IMR-90 (cell line): ENCODE data around the gene ARF6. TPM values are rescaled to one million over a fixed set of nuclear protein-coding genes. Genes with fewer than 3 reads are reported as not detected.

Experiments used
- ATAC-seq: fragments of 200-7000 bp; cut with Tn5 transposase; 2 replicates; pipeline ENCODE4 v1.9.1; 2020; ENCODE audit warnings: low read depth, mild to moderate bottlenecking, moderate library complexity
- BruUV-seq: library from RNA; stranded (reverse); fragments of 400-500 nt; replicated peaks from 2 replicates; lab custom pipeline; 2021; lab: Mats Ljungman, UMichigan
- CTCF ChIA-PET: fragments of 300-600 bp; formaldehyde crosslinking; extraction: SDS; loops from one replicate; lab custom pipeline; 2021; ENCODE audit warnings: antibody characterized with exemption; lab: Yijun Ruan, JAX
- POLR2A ChIA-PET: fragments of 300-600 bp; sonication (Branson Sonifier 250); formaldehyde crosslinking; loops from one replicate; lab custom pipeline; 2022; ENCODE audit warnings: antibody characterized with exemption; ENCODE audit not compliant: unreplicated experiment; lab: Charles Lee
- DNase-seq: peaks from one replicate; pipeline ENCODE4 v3.0.0; 2013
- H2AFZ ChIP-seq: replicated peaks from 2 replicates; pipeline ENCODE3; 2013; ENCODE audit warnings: low read length, mild to moderate bottlenecking; ENCODE audit not compliant: poor library complexity
- H2AK5ac ChIP-seq: 2 replicates; pipeline ENCODE4 v1.6.1; 2013; ENCODE audit warnings: low read depth, low read length, inconsistent platforms
- H2AK9ac ChIP-seq: replicated peaks from 2 replicates; pipeline ENCODE3; 2013; ENCODE audit warnings: mild to moderate bottlenecking, low read depth, low read length, moderate library complexity; ENCODE audit not compliant: poor library complexity
- H2BK120ac ChIP-seq: 2 replicates; pipeline ENCODE4 v1.6.1; 2013; ENCODE audit warnings: low read depth, low read length, inconsistent platforms
- H2BK15ac ChIP-seq: 3 replicates; pipeline ENCODE4 v1.6.1; 2013; ENCODE audit warnings: low read depth, low read length, inconsistent platforms
- H2BK20ac ChIP-seq: 2 replicates; pipeline ENCODE4 v1.6.1; 2013; ENCODE audit warnings: low read depth, mild to moderate bottlenecking, inconsistent platforms, low read length, moderate library complexity
- H2BK5ac ChIP-seq: 2 replicates; pipeline ENCODE4 v1.6.1; 2013; ENCODE audit warnings: mild to moderate bottlenecking, low read depth, low read length, inconsistent platforms; ENCODE audit not compliant: poor library complexity, severe bottlenecking
- H3K14ac ChIP-seq: replicated peaks from 2 replicates; pipeline ENCODE4 v1.6.1; 2013; ENCODE audit warnings: low read depth, low read length, inconsistent platforms
- H3K18ac ChIP-seq: 2 replicates; pipeline ENCODE4 v1.6.1; 2013; ENCODE audit warnings: low read depth, low read length, control low read depth
- H3K23ac ChIP-seq: 2 replicates; pipeline ENCODE4 v1.6.1; 2013; ENCODE audit warnings: low read depth, low read length, inconsistent platforms
- H3K27ac ChIP-seq: 2 replicates; pipeline ENCODE4 v1.5.1; 2013; ENCODE audit warnings: mild to moderate bottlenecking, control low read depth, low read length; ENCODE audit not compliant: insufficient read depth
- H3K27me3 ChIP-seq: 2 replicates; pipeline ENCODE4 v1.6.1; 2013; ENCODE audit warnings: low read length; ENCODE audit not compliant: control insufficient read depth, insufficient read depth
- H3K36me3 ChIP-seq: 2 replicates; pipeline ENCODE4 v1.6.1; 2013; ENCODE audit warnings: low read length, mixed read lengths; ENCODE audit not compliant: control insufficient read depth, insufficient read depth
- H3K4ac ChIP-seq: 2 replicates; pipeline ENCODE4 v1.6.1; 2013; ENCODE audit warnings: low read depth, low read length, inconsistent platforms
- H3K4me1 ChIP-seq: 2 replicates; pipeline ENCODE4 v1.6.1; 2013; ENCODE audit warnings: low read length, mixed read lengths; ENCODE audit not compliant: control insufficient read depth, insufficient read depth
- H3K4me2 ChIP-seq: 2 replicates; pipeline ENCODE4 v1.6.1; 2013; ENCODE audit warnings: low read depth, mild to moderate bottlenecking, control low read depth, low read length, moderate library complexity
- H3K4me3 ChIP-seq: 2 replicates; pipeline ENCODE4 v1.5.1; 2013; ENCODE audit warnings: low read depth, mild to moderate bottlenecking, control low read depth, low read length, moderate library complexity; ENCODE audit not compliant: insufficient read depth
- H3K56ac ChIP-seq: 2 replicates; pipeline ENCODE4 v1.6.1; 2013; ENCODE audit warnings: low read length, inconsistent platforms; ENCODE audit not compliant: insufficient read depth; ENCODE audit errors: extremely low read depth
- H3K79me1 ChIP-seq, 2 experiments: 2 replicates each; pipeline ENCODE4 v1.6.1; 2013; ENCODE audit warnings: low read length in 2 of 2, inconsistent platforms in 1 of 2, low read depth in 1 of 2
- H3K9ac ChIP-seq: 2 replicates; pipeline ENCODE4 v1.6.1; 2013; ENCODE audit warnings: low read depth, low read length, control low read depth
- H3K9me1 ChIP-seq: 2 replicates; pipeline ENCODE4 v1.6.1; 2013; ENCODE audit warnings: low read length, inconsistent platforms; ENCODE audit not compliant: insufficient read depth
- H3K9me3 ChIP-seq: 2 replicates; pipeline ENCODE4 v1.6.1; 2013; ENCODE audit warnings: low read length; ENCODE audit not compliant: control insufficient read depth, insufficient read depth
- H4K20me1 ChIP-seq: 2 replicates; pipeline ENCODE4 v1.6.1; 2013; ENCODE audit warnings: low read length, inconsistent platforms; ENCODE audit not compliant: insufficient read depth
- H4K5ac ChIP-seq: 2 replicates; pipeline ENCODE4 v1.6.1; 2013; ENCODE audit warnings: mild to moderate bottlenecking, low read depth, low read length, control low read depth
- H4K8ac ChIP-seq, 2 experiments: 2 replicates each; pipeline ENCODE4 v1.6.1; 2013; ENCODE audit warnings: low read depth in 2 of 2, low read length in 2 of 2, control low read depth in 1 of 2, inconsistent platforms in 1 of 2
- H4K91ac ChIP-seq: 2 replicates; pipeline ENCODE4 v1.6.1; 2013; ENCODE audit warnings: low read depth, low read length, inconsistent platforms; ENCODE audit not compliant: insufficient read depth
- NFE2L2 ChIP-seq: fragments of 150-350 bp; IDR thresholded peaks from 2 replicates; pipeline ENCODE4 v1.6.1; 2016; ENCODE audit warnings: low read depth, mild to moderate bottlenecking, low read length
- USF2 ChIP-seq: fragments of 150-350 bp; IDR thresholded peaks from 2 replicates; pipeline ENCODE4 v1.6.1; 2017; ENCODE audit warnings: mild to moderate bottlenecking, antibody characterized with exemption, low read length, low read depth
- WGBS, 2 experiments: methylation state at CpG; one replicate each; pipeline versions ENCODE4 v1.1.5 to v1.1.7; 2013; ENCODE audit warnings: missing lambda C conversion rate in 2 of 2; ENCODE audit not compliant: insufficient read length in 1 of 2; ENCODE audit errors: extremely low coverage in 2 of 2; 5-methylcytosine and 5-hydroxymethylcytosine counted together
- dilution Hi-C: fragments of 300-500 bp; cut with HindIII; formaldehyde crosslinking; loops from one replicate; pipeline ENCODE4 v1.14.3; 2018; ENCODE audit warnings: low sequenced_read_pairs; ENCODE audit not compliant: unreplicated experiment
- in situ Hi-C: fragments of 300-500 bp; cut with MboI; formaldehyde crosslinking; loops from 3 replicates; pipeline ENCODE4 v1.14.3; 2019; ENCODE audit warnings: low sequenced_read_pairs, inconsistent platforms, mixed read lengths
- intact Hi-C: fragments of 100-400 bp; cut with micrococcal nuclease; formaldehyde crosslinking; loops from 2 replicates; pipeline ENCODE4 v1.10.0; 2022
- polyA plus RNA-seq, 3 experiments: library from polyadenylated mRNA; depleted of rRNA; stranded (reverse); fragments of >200 nt; gene quantifications; 2 replicates each; pipeline ENCODE4 v1.2.3, GENCODE V29; 2012; ENCODE audit warnings: low replicate concordance in 1 of 3
- total RNA-seq: library from RNA; depleted of rRNA; stranded (reverse); fragments of >200 nt; gene quantifications from 2 replicates; pipeline ENCODE4 v1.2.3, GENCODE V29; 2012

The ARF6 gene
- total and polyA plus RNA-seq, 2 of the 4 experiments (the other 2 are of a cell fraction), result 32.1 to 40.1 TPM

GRCh38 chr14:49908433-49908782, 15.5 kb downstream of the ARF6 start:
- Histone ChIP-seq H3K9me3 (no peaks in the 10 kb centered on the region), H4K91ac (no peak overlapping the region), H2AK9ac (no peak overlapping the region), H3K23ac (no peak overlapping the region), H2BK5ac (peak overlapping the region; percentile 82), H4K5ac (0 out of 2 replicates have a peak overlapping the region, but pooled peaks have one; percentile 51), H2BK20ac (peak overlapping the region; percentile 78), H3K9me1 (peaks cover 6% of the 10 kb centered on the region), H3K4me3 (no peak overlapping the region), H3K18ac (no peak overlapping the region), H3K36me3 (no peaks in the 10 kb centered on the region), H3K79me1 (peaks cover 0 to 13% of the 10 kb centered on the region in 2 experiments; a peak in 1 of 4 replicates), H3K56ac (no peak overlapping the region), H4K8ac (peak overlapping the region; percentile 16 to 43; a peak in 2 of 4 replicates), H2BK120ac (peak overlapping the region; percentile 79; the same call in 1 of the 2 replicates), H2AFZ (no peak overlapping the region), H3K4me1 (peaks cover 6% of the 10 kb centered on the region; the same call in 1 of the 2 replicates), H2BK15ac (no peak overlapping the region), H4K20me1 (no peaks in the 10 kb centered on the region; the same call in 1 of the 2 replicates), H3K9ac (no peak overlapping the region), H3K27ac (peak overlapping the region; percentile 79), H3K4me2 (no peak overlapping the region), H3K4ac (peak overlapping the region; percentile 58; the same call in 1 of the 2 replicates), H3K14ac (no peak overlapping the region), H2AK5ac (no peak overlapping the region), H3K27me3 (no peaks in the 10 kb centered on the region)
- POLR2A ChIA-PET, result no interaction called here
- no peak for ATAC-seq
- intact Hi-C loops, result no loop called here
- CTCF ChIA-PET, result no interaction called here
- no peak for TF ChIP-seq USF2
- TF ChIP-seq NFE2L2, result 0 out of 2 replicates have a peak, but pooled peaks have one; percentile 4
- in situ Hi-C loops, result no loop called here
- no TSS peak for BruUV-seq
- WGBS, 2 experiments, result no CpG with 5 or more reads among the region's 1 CpG
- no peak for DNase-seq
- dilution Hi-C loops, result no loop called here
